ENCODE results near the gene SYT13.

Gene SYT13

GRCh38 chr11:45289369-45289768 is 3.2 kb upstream of the SYT13 start:
- no peaks in the 10 kb centered on the region for H3K27me3 ChIP-seq (ENCODE audit: insufficient read depth, low read length, poor library complexity)
- no peak overlapping the region for H2BK15ac ChIP-seq (replicated peaks; ENCODE audit: low read depth)
- H3K27ac ChIP-seq (ENCODE audit: low read depth, low read length): no peak overlapping the region
- no peak overlapping the region for H3K4me3 ChIP-seq (ENCODE audit: low read length)
- no peak overlapping the region for H3K4ac ChIP-seq (ENCODE audit: low read depth, low read length)
- H2BK5ac ChIP-seq (ENCODE audit: low read length): no peak overlapping the region
- no peak overlapping the region for H4K5ac ChIP-seq (ENCODE audit: low read length)
- no peak overlapping the region for H3K23ac ChIP-seq (ENCODE audit: low read length)
- no peaks in the 10 kb centered on the region for H3K79me1 ChIP-seq (ENCODE audit: low read length)
- WGBS (ENCODE audit: extremely low coverage, insufficient coverage, low lambda C conversion rate): no CpG with 5 or more reads among the region's 1 CpG
- no peak overlapping the region for H2AK5ac ChIP-seq (ENCODE audit: low read length)
- H3K56ac ChIP-seq (ENCODE audit: low read length): no peak overlapping the region
- no peak overlapping the region for H3K4me2 ChIP-seq (ENCODE audit: low read length)
- no peak for DNase-seq
- H3K18ac ChIP-seq (ENCODE audit: low read length): no peak overlapping the region
- H3K79me2 ChIP-seq (ENCODE audit: control insufficient read depth, insufficient read depth, low read length): no peaks in the 10 kb centered on the region
- peaks cover 3% of the 10 kb centered on the region for H3K4me1 ChIP-seq (ENCODE audit: control insufficient read depth, low read depth, low read length)
- H3K9ac ChIP-seq (ENCODE audit: low read length): no peak overlapping the region
- H2BK120ac ChIP-seq (ENCODE audit: low read depth, low read length): no peak overlapping the region
- no peaks in the 10 kb centered on the region for H3K36me3 ChIP-seq (ENCODE audit: control insufficient read depth, insufficient read depth, low read length)
- no peak overlapping the region for H4K8ac ChIP-seq (ENCODE audit: low read depth, low read length)

GRCh38 chr11:45288339-45288738 is 2.2 kb upstream of the SYT13 start:
- no peaks in the 10 kb centered on the region for H3K27me3 ChIP-seq (ENCODE audit: insufficient read depth, low read length, poor library complexity)
- H3K27ac ChIP-seq (ENCODE audit: low read depth, low read length): no peak overlapping the region

GRCh38 chr11:45287316-45287903 is 1.3 kb upstream of the SYT13 start:
- no peak overlapping the region for H3K9ac ChIP-seq (ENCODE audit: low read length)
- no peak overlapping the region for H3K56ac ChIP-seq (ENCODE audit: low read length)
- H3K36me3 ChIP-seq (ENCODE audit: control insufficient read depth, insufficient read depth, low read length): no peaks in the 10 kb centered on the region
- DNase-seq: no peak
- no peak overlapping the region for H3K4me2 ChIP-seq (ENCODE audit: low read length)
- no CpG with 5 or more reads among the region's 3 CpGs for WGBS (ENCODE audit: extremely low coverage, insufficient coverage, low lambda C conversion rate)
- H2BK120ac ChIP-seq (ENCODE audit: low read depth, low read length): no peak overlapping the region
- H4K8ac ChIP-seq (ENCODE audit: low read depth, low read length): no peak overlapping the region
- H3K27me3 ChIP-seq (ENCODE audit: insufficient read depth, low read length, poor library complexity): no peaks in the 10 kb centered on the region
- H3K27ac ChIP-seq (ENCODE audit: low read depth, low read length): no peak overlapping the region
- H2AK5ac ChIP-seq (ENCODE audit: low read length): no peak overlapping the region
- H3K18ac ChIP-seq (ENCODE audit: low read length): no peak overlapping the region
- H3K79me2 ChIP-seq (ENCODE audit: control insufficient read depth, insufficient read depth, low read length): no peaks in the 10 kb centered on the region
- H3K4ac ChIP-seq (ENCODE audit: low read depth, low read length): no peak overlapping the region
- H4K5ac ChIP-seq (ENCODE audit: low read length): no peak overlapping the region
- H3K4me1 ChIP-seq (ENCODE audit: control insufficient read depth, low read depth, low read length): peaks cover 3% of the 10 kb centered on the region
- no peak overlapping the region for H2BK15ac ChIP-seq (replicated peaks; ENCODE audit: low read depth)
- no peaks in the 10 kb centered on the region for H3K79me1 ChIP-seq (ENCODE audit: low read length)
- H2BK5ac ChIP-seq (ENCODE audit: low read length): no peak overlapping the region
- H3K4me3 ChIP-seq (ENCODE audit: low read length): no peak overlapping the region
- no peak overlapping the region for H3K23ac ChIP-seq (ENCODE audit: low read length)

More at GRCh38 chr11:45288339-45288738, 2.2 kb upstream of the SYT13 start:
- Histone ChIP-seq H4K8ac (ENCODE audit: low read depth, low read length) (no peak overlapping the region), H3K4ac (ENCODE audit: low read depth, low read length) (no peak overlapping the region), H2BK120ac (ENCODE audit: low read depth, low read length) (no peak overlapping the region), H3K4me1 (ENCODE audit: control insufficient read depth, low read depth, low read length) (peaks cover 3% of the 10 kb centered on the region), H3K36me3 (ENCODE audit: control insufficient read depth, insufficient read depth, low read length) (no peaks in the 10 kb centered on the region), H3K4me3 (ENCODE audit: low read length) (no peak overlapping the region), H3K9ac (ENCODE audit: low read length) (no peak overlapping the region), H3K4me2 (ENCODE audit: low read length) (no peak overlapping the region), H4K5ac (ENCODE audit: low read length) (no peak overlapping the region), H2BK5ac (ENCODE audit: low read length) (no peak overlapping the region), H3K79me1 (ENCODE audit: low read length) (no peaks in the 10 kb centered on the region), H3K56ac (ENCODE audit: low read length) (no peak overlapping the region), H3K23ac (ENCODE audit: low read length) (no peak overlapping the region), H2BK15ac (replicated peaks; ENCODE audit: low read depth) (no peak overlapping the region), H3K79me2 (ENCODE audit: control insufficient read depth, insufficient read depth, low read length) (no peaks in the 10 kb centered on the region), H2AK5ac (ENCODE audit: low read length) (no peak overlapping the region), H3K18ac (ENCODE audit: low read length) (no peak overlapping the region)
- DNase-seq: no peak
- WGBS (ENCODE audit: extremely low coverage, insufficient coverage, low lambda C conversion rate): no CpG with 5 or more reads among the region's 2 CpGs

- Histone ChIP-seq H3K23ac (ENCODE audit: low read length) (no peak overlapping the region), H3K18ac (ENCODE audit: low read length) (no peak overlapping the region), H3K36me3 (ENCODE audit: control insufficient read depth, insufficient read depth, low read length) (no peaks in the 10 kb centered on the region), H2BK5ac (ENCODE audit: low read length) (no peak overlapping the region), H3K4me1 (ENCODE audit: control insufficient read depth, low read depth, low read length) (peaks cover 3% of the 10 kb centered on the region), H2AK5ac (ENCODE audit: low read length) (no peak overlapping the region), H4K5ac (ENCODE audit: low read length) (no peak overlapping the region), H3K4ac (ENCODE audit: low read depth, low read length) (no peak overlapping the region), H3K79me2 (ENCODE audit: control insufficient read depth, insufficient read depth, low read length) (no peaks in the 10 kb centered on the region), H3K9ac (ENCODE audit: low read length) (peak overlapping the region; percentile 38), H3K27me3 (ENCODE audit: insufficient read depth, low read length, poor library complexity) (no peaks in the 10 kb centered on the region), H3K79me1 (ENCODE audit: low read length) (no peaks in the 10 kb centered on the region), H3K4me2 (ENCODE audit: low read length) (peak overlapping the region; percentile 64), H3K56ac (ENCODE audit: low read length) (no peak overlapping the region), H3K27ac (ENCODE audit: low read depth, low read length) (no peak overlapping the region), H2BK15ac (replicated peaks; ENCODE audit: low read depth) (no peak overlapping the region), H4K8ac (ENCODE audit: low read depth, low read length) (no peak overlapping the region), H2BK120ac (ENCODE audit: low read depth, low read length) (no peak overlapping the region), H3K4me3 (ENCODE audit: low read length) (peak overlapping the region; percentile 14)
- no peak for DNase-seq
- WGBS (ENCODE audit: extremely low coverage, insufficient coverage, low lambda C conversion rate): no CpG with 5 or more reads among the region's 13 CpGs
Observed at GRCh38 chr11:45285250-45285828, 802 bp downstream of the SYT13 start.

- Histone ChIP-seq H3K36me3 (ENCODE audit: control insufficient read depth, insufficient read depth, low read length) (no peaks in the 10 kb centered on the region), H3K79me2 (ENCODE audit: control insufficient read depth, insufficient read depth, low read length) (no peaks in the 10 kb centered on the region), H3K56ac (ENCODE audit: low read length) (no peak overlapping the region), H2BK120ac (ENCODE audit: low read depth, low read length) (no peak overlapping the region), H3K4me2 (ENCODE audit: low read length) (no peak overlapping the region), H3K4me3 (ENCODE audit: low read length) (no peak overlapping the region), H3K23ac (ENCODE audit: low read length) (no peak overlapping the region), H3K27me3 (ENCODE audit: insufficient read depth, low read length, poor library complexity) (no peaks in the 10 kb centered on the region), H3K9ac (ENCODE audit: low read length) (no peak overlapping the region), H3K18ac (ENCODE audit: low read length) (no peak overlapping the region), H2BK5ac (ENCODE audit: low read length) (no peak overlapping the region), H3K4ac (ENCODE audit: low read depth, low read length) (no peak overlapping the region), H2AK5ac (ENCODE audit: low read length) (no peak overlapping the region), H3K4me1 (ENCODE audit: control insufficient read depth, low read depth, low read length) (peaks cover 3% of the 10 kb centered on the region), H3K79me1 (ENCODE audit: low read length) (no peaks in the 10 kb centered on the region), H4K5ac (ENCODE audit: low read length) (no peak overlapping the region), H2BK15ac (replicated peaks; ENCODE audit: low read depth) (no peak overlapping the region), H4K8ac (ENCODE audit: low read depth, low read length) (no peak overlapping the region), H3K27ac (ENCODE audit: low read depth, low read length) (no peak overlapping the region)
- DNase-seq: no peak
- no CpG with 5 or more reads among the region's 6 CpGs for WGBS (ENCODE audit: extremely low coverage, insufficient coverage, low lambda C conversion rate)
Observed at GRCh38 chr11:45282081-45282480, 4.1 kb downstream of the SYT13 start.

GRCh38 chr11:45280449-45280848 is 5.7 kb downstream of the SYT13 start:
- Histone ChIP-seq H3K27me3 (ENCODE audit: insufficient read depth, low read length, poor library complexity) (no peaks in the 10 kb centered on the region), H2BK15ac (replicated peaks; ENCODE audit: low read depth) (no peak overlapping the region), H3K56ac (ENCODE audit: low read length) (no peak overlapping the region), H3K4me1 (ENCODE audit: control insufficient read depth, low read depth, low read length) (no peaks in the 10 kb centered on the region), H3K27ac (ENCODE audit: low read depth, low read length) (no peak overlapping the region), H4K5ac (ENCODE audit: low read length) (no peak overlapping the region), H2BK120ac (ENCODE audit: low read depth, low read length) (no peak overlapping the region), H3K4me3 (ENCODE audit: low read length) (no peak overlapping the region), H2BK5ac (ENCODE audit: low read length) (no peak overlapping the region), H3K79me2 (ENCODE audit: control insufficient read depth, insufficient read depth, low read length) (no peaks in the 10 kb centered on the region), H3K4ac (ENCODE audit: low read depth, low read length) (no peak overlapping the region), H3K79me1 (ENCODE audit: low read length) (no peaks in the 10 kb centered on the region), H3K9ac (ENCODE audit: low read length) (no peak overlapping the region), H2AK5ac (ENCODE audit: low read length) (no peak overlapping the region), H4K8ac (ENCODE audit: low read depth, low read length) (no peak overlapping the region), H3K23ac (ENCODE audit: low read length) (no peak overlapping the region), H3K36me3 (ENCODE audit: control insufficient read depth, insufficient read depth, low read length) (no peaks in the 10 kb centered on the region), H3K4me2 (ENCODE audit: low read length) (no peak overlapping the region), H3K18ac (ENCODE audit: low read length) (no peak overlapping the region)
- WGBS (ENCODE audit: extremely low coverage, insufficient coverage, low lambda C conversion rate): no CpG with 5 or more reads among the region's 3 CpGs
- DNase-seq: no peak
